Fibroblast of lung (primary cell): Measurements from ENCODE around the gene APPL2. TPM values are rescaled to one million over a fixed set of nuclear protein-coding genes. Genes with fewer than 3 reads are reported as not detected.

Experiments
- DNase-seq, 2 donors: peaks; one replicate each; pipeline versions ENCODE4 v3.0.0 to v3.0.0-alpha.2; 2010; ENCODE audit warnings: low read depth in 2 of 2
- H2AFZ ChIP-seq: 2 replicates; pipeline ENCODE4 v1.5.1; 2012; ENCODE audit warnings: low read length, control low read depth, inconsistent platforms
- H3K27ac ChIP-seq: 2 replicates; pipeline ENCODE4 v1.5.1; 2011; ENCODE audit warnings: low read length, control low read depth; ENCODE audit not compliant: insufficient read depth
- H3K27me3 ChIP-seq: 2 replicates; pipeline ENCODE4 v1.5.1; 2011; ENCODE audit warnings: mild to moderate bottlenecking, low read length; ENCODE audit not compliant: control insufficient read depth, insufficient read depth
- H3K36me3 ChIP-seq: 2 replicates; pipeline ENCODE4 v1.5.1; 2011; ENCODE audit warnings: low read length; ENCODE audit not compliant: control insufficient read depth, insufficient read depth
- H3K4me1 ChIP-seq: 2 replicates; pipeline ENCODE4 v1.5.1; 2011; ENCODE audit warnings: low read length; ENCODE audit not compliant: control insufficient read depth, insufficient read depth; ENCODE audit errors: extremely low read depth
- H3K4me2 ChIP-seq: 2 replicates; pipeline ENCODE4 v1.5.1; 2011; ENCODE audit warnings: low read length, control low read depth; ENCODE audit not compliant: insufficient read depth; ENCODE audit errors: extremely low read depth
- H3K4me3 ChIP-seq, 4 experiments: fragments of 200-600 bp in 1 of 4; sonication (generic) in 1 of 4; replicated peaks in 1 of 4; 2 replicates each; pipeline ENCODE4 v1.5.1; 2011 to 2016; ENCODE audit warnings: low read length in 4 of 4, low read depth in 3 of 4, mild to moderate bottlenecking in 3 of 4, control low read depth in 2 of 4, inconsistent platforms in 1 of 4, mixed read lengths in 1 of 4; ENCODE audit not compliant: insufficient read depth in 1 of 4; ENCODE audit errors: control extremely low read depth in 1 of 4
- H3K79me2 ChIP-seq: 2 replicates; pipeline ENCODE4 v1.5.1; 2012; ENCODE audit warnings: mild to moderate bottlenecking, low read length, inconsistent platforms; ENCODE audit not compliant: control insufficient read depth, insufficient read depth
- H3K9ac ChIP-seq: 2 replicates; pipeline ENCODE4 v1.5.1; 2011; ENCODE audit warnings: mild to moderate bottlenecking, low read length, control low read depth; ENCODE audit not compliant: insufficient read depth
- H3K9me3 ChIP-seq: 2 replicates; pipeline ENCODE4 v1.5.1; 2012; ENCODE audit warnings: low read depth, low read length; ENCODE audit not compliant: control insufficient read depth, insufficient read depth
- H4K20me1 ChIP-seq: 2 replicates; pipeline ENCODE4 v1.5.1; 2011; ENCODE audit warnings: low read length; ENCODE audit not compliant: control insufficient read depth, insufficient read depth; ENCODE audit errors: extremely low read depth
- EZH2 ChIP-seq: IDR thresholded peaks from 2 replicates; pipeline ENCODE4 v1.5.1; 2012; ENCODE audit warnings: low read length, control low read depth, mild to moderate bottlenecking; ENCODE audit errors: missing control alignments
- polyA plus RNA-seq, 2 donors: library from polyadenylated mRNA; depleted of rRNA in 1 of 2; stranded (reverse) in 1 of 2; unstranded in 1 of 2; fragments of >200 nt; gene quantifications; 2 replicates each; pipeline ENCODE4 v1.2.1, GENCODE V29; 2011 to 2012; ENCODE audit warnings: missing spikeins in 1 of 2
- total RNA-seq: library from RNA; depleted of rRNA; stranded (reverse); fragments of >200 nt; gene quantifications from 2 replicates; pipeline ENCODE4 v1.2.1, GENCODE V29; 2014
- TF ChIP-seq, protein P1 (sequence below), 2 donors: IDR thresholded peaks in 1 of 2; conservative IDR thresholded peaks in 1 of 2; 1 replicate in 1 of 2; 2 replicates in 1 of 2; pipeline ENCODE4 v1.5.1; 2011 to 2012; ENCODE audit warnings: low read length in 2 of 2, control low read depth in 1 of 2, inconsistent platforms in 1 of 2, low read depth in 1 of 2, mild to moderate bottlenecking in 1 of 2

APPL2 gene
- total and polyA plus RNA-seq, 2 donors (not counting 1 experiment from before 2014, with no cell fraction given): 53.8 to 68.0 TPM

GRCh38 chr12:105280966-105281693 lies 45.2 kb upstream of the APPL2 start:
- no peaks in the 10 kb centered on the region for H3K27me3 ChIP-seq
- H3K4me3 ChIP-seq: no peak overlapping the region
- peak in 1 of 2 donors; percentile 45 for DNase-seq
- H3K36me3 ChIP-seq: no peaks in the 10 kb centered on the region
- H4K20me1 ChIP-seq: no peaks in the 10 kb centered on the region
- H2AFZ ChIP-seq: no peak overlapping the region
- no peak overlapping the region for H3K9ac ChIP-seq
- TF ChIP-seq, protein P1, sequence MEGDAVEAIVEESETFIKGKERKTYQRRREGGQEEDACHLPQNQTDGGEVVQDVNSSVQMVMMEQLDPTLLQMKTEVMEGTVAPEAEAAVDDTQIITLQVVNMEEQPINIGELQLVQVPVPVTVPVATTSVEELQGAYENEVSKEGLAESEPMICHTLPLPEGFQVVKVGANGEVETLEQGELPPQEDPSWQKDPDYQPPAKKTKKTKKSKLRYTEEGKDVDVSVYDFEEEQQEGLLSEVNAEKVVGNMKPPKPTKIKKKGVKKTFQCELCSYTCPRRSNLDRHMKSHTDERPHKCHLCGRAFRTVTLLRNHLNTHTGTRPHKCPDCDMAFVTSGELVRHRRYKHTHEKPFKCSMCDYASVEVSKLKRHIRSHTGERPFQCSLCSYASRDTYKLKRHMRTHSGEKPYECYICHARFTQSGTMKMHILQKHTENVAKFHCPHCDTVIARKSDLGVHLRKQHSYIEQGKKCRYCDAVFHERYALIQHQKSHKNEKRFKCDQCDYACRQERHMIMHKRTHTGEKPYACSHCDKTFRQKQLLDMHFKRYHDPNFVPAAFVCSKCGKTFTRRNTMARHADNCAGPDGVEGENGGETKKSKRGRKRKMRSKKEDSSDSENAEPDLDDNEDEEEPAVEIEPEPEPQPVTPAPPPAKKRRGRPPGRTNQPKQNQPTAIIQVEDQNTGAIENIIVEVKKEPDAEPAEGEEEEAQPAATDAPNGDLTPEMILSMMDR (conservative IDR thresholded peaks at IDR 0.05 in 1 of 2, IDR thresholded peaks at IDR 0.05 in 1 of 2; ENCODE audit: low read depth in 1 of 2, low read length in 2 of 2): no peak
- no peak for TF ChIP-seq EZH2
- no peak overlapping the region for H3K4me2 ChIP-seq
- H3K9me3 ChIP-seq: no peaks in the 10 kb centered on the region
- no peaks in the 10 kb centered on the region for H3K79me2 ChIP-seq
- no peak overlapping the region for H3K27ac ChIP-seq
- H3K4me1 ChIP-seq: no peaks in the 10 kb centered on the region

- no peaks in the 10 kb centered on the region for H3K36me3 ChIP-seq
- H2AFZ ChIP-seq: no peak overlapping the region
- H3K27ac ChIP-seq: no peak overlapping the region
- no peaks in the 10 kb centered on the region for H3K9me3 ChIP-seq
- H3K79me2 ChIP-seq: no peaks in the 10 kb centered on the region
- no peaks in the 10 kb centered on the region for H3K27me3 ChIP-seq
- H3K4me1 ChIP-seq: no peaks in the 10 kb centered on the region
- TF ChIP-seq, protein P1 (conservative IDR thresholded peaks at IDR 0.05 in 1 of 2, IDR thresholded peaks at IDR 0.05 in 1 of 2; ENCODE audit: low read depth in 1 of 2, low read length in 2 of 2): peak; percentile 64 to 66
- TF ChIP-seq EZH2: no peak
- H4K20me1 ChIP-seq: no peaks in the 10 kb centered on the region
- no peak overlapping the region for H3K4me3 ChIP-seq
- peak in 1 of 2 donors; percentile 38 for DNase-seq
- no peak overlapping the region for H3K4me2 ChIP-seq
- no peak overlapping the region for H3K9ac ChIP-seq
Measured at GRCh38 chr12:105279460-105280056, 43.6 kb upstream of the APPL2 start.

GRCh38 chr12:105278043-105278697 lies 42.2 kb upstream of the APPL2 start:
- no peak overlapping the region for H2AFZ ChIP-seq
- H3K4me3 ChIP-seq: no peak overlapping the region
- no peak overlapping the region for H3K27ac ChIP-seq
- TF ChIP-seq, protein P1 (conservative IDR thresholded peaks at IDR 0.05 in 1 of 2, IDR thresholded peaks at IDR 0.05 in 1 of 2; ENCODE audit: low read depth in 1 of 2, low read length in 2 of 2): peak in 1 of 2 donors; percentile 27
- TF ChIP-seq EZH2: no peak
- no peaks in the 10 kb centered on the region for H3K79me2 ChIP-seq
- H3K36me3 ChIP-seq: no peaks in the 10 kb centered on the region
- no peaks in the 10 kb centered on the region for H3K27me3 ChIP-seq
- H3K9ac ChIP-seq: no peak overlapping the region
- DNase-seq: no peak
- H3K4me2 ChIP-seq: no peak overlapping the region
- H3K4me1 ChIP-seq: no peaks in the 10 kb centered on the region
- no peaks in the 10 kb centered on the region for H3K9me3 ChIP-seq
- no peaks in the 10 kb centered on the region for H4K20me1 ChIP-seq
